Ecto neural progenitor cell (in vitro differentiated cells): ENCODE measurements around the gene MARS2.
"Not testable (repeated sequence)": the region's sequence is repeated elsewhere in the genome, so short reads cannot be mapped to it uniquely, and the experiment has no call there.

ENCODE experiments used
- DNase-seq: peaks from one replicate; pipeline ENCODE4 v3.0.0-alpha.2; 2018; ENCODE audit warnings: low spot score

MARS2 gene

DNA sequence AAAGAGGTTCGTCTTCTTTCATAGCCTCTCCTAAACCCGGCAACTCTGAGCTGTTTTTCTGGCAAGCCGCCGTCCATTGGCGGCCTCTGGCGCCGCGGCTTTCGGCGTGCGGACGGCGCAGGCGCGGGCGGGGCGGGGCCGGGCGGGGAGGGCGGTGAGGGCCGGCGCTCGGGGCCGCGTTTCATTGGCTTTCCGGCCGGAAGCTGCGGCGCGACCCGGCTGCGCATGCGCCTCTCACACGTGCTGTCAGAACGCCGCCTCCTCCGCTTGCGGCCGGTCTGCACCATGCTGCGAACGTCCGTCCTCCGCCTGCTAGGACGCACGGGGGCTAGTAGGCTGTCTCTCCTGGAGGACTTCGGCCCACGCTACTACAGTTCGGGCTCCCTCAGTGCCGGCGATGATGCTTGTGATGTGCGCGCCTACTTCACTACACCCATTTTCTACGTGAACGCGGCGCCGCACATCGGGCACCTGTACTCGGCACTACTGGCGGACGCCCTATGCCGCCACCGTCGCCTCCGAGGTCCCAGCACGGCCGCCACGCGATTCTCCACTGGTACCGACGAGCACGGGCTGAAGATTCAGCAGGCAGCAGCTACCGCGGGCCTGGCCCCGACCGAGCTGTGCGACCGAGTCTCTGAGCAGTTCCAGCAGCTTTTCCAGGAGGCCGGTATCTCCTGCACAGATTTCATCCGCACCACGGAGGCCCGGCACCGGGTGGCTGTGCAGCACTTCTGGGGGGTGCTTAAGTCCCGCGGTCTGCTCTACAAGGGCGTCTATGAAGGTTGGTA lies at the start of gene MARS2:
Gene MARS2 (plus strand): TSS at position 249 of the 791 bp plus-strand sequence. CDS start 37 bp downstream, at position 286.
- peak; percentile 95 for DNase-seq

DNA sequence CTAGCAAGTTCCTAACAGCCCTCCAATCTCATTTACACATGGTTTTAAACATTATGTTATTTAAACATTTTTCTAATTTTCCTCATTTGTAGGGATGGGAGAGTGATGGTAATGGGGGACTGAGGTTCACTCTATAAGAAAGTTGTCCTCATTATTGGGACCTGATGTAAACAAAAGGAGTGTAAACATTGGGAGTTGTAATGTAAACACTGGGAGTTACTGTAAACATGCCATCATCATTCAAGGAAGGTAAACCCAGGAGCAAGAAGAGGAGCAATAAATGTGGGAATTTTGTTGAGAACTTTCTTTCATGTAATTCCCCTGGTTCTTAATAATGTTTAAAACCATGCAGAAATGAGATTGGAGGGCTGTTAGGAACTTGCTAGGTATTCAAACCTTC lies 47.6 kb upstream of the MARS2 start:
- no peak for DNase-seq

DNA sequence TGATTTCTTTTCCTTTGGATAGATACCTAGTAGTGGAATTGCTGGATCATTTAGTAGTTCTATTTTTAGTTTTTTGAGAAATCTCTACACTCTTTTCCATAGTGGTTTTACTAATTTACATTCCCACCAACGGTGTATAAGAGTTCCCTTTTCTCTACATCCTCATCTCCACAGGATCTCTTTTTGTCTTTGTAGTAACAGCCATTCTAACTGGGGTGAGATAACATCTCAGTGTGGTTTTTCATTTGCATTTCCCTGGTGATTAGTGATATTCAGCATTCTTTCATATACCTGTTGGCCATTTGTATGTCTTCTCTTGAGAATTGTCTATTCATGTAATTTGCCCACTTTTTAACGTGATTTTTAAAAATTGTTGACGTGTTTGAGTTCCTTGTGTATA lies 43.5 kb upstream of the MARS2 start:
- no peak for DNase-seq

DNA sequence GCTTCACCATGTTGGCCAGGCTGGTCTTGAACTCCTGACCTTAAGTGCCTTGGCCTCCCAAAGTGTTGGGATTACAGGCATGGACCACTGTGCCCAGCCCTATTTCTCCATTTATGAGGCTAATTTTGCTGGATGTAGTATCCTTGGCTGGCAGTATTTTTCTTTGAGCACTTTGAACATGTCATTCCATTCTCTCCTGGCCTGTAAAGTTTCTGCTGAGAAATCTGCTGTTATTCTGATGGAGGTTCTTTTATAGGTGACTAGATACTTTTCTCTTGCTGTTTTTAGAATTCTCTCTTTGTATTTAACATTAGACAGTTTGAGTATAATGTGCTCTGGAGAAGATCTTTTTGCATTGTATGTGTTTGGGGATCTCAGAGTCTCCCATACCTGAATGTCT lies 38.9 kb upstream of the MARS2 start:
- no peak for DNase-seq

GRCh38 chr2:197668296-197668695 lies 36.9 kb upstream of the MARS2 start:
- no peak for DNase-seq

DNA sequence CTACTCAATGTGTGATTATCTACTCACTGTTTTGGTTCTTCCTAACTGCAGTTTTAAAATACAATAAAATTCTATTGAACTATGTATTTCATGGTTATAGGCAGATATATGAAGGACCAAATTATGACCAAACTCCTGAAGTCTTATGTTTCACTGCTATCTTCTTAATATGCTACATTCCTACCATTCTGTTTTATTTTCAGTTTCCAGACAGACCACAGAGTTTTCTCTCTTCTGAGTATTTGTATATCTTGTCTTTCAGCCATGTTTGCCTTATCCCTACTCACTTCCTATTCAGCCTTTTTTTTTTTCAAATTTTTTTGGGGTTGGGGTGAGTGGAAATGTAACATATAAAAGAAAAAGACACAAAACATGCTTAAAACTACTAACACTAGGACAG lies 36.1 kb upstream of the MARS2 start:
- no peak for DNase-seq

DNA sequence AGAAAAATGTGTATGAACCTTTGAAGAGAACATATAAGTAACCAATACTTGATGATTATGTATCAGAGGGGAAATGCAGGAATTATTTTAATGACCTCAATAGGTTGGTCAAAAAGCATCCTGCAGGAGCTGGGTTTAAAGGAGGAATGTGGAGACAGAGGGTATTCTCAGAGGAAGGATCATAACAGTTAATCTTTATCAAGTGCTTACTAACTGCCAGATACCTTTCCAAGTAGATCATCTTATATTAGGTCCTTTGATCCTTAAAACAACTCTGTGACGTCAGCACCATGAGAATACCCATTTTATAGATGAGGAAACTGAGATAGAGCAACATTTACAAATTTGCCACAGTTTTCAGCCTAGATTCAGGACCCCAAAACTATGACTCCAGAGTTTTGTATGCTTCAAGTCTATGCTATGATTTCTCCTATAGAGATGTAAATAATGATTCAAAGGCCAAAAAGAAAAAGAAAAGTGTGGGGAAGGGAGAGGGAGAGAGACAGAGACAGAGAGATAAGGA lies 32.7 kb upstream of the MARS2 start:
- DNase-seq = no peak

- DNase-seq = no peak
These were observed 32.1 kb upstream of the MARS2 start for GRCh38 chr2:197673106-197673505.

GRCh38 chr2:197673606-197674005 lies 31.6 kb upstream of the MARS2 start:
- DNase-seq = no peak

GRCh38 chr2:197674060-197674459 lies 31.1 kb upstream of the MARS2 start:
- DNase-seq = no peak

- DNase-seq = no peak
These were observed 30.6 kb upstream of the MARS2 start for GRCh38 chr2:197674591-197674990.

DNA sequence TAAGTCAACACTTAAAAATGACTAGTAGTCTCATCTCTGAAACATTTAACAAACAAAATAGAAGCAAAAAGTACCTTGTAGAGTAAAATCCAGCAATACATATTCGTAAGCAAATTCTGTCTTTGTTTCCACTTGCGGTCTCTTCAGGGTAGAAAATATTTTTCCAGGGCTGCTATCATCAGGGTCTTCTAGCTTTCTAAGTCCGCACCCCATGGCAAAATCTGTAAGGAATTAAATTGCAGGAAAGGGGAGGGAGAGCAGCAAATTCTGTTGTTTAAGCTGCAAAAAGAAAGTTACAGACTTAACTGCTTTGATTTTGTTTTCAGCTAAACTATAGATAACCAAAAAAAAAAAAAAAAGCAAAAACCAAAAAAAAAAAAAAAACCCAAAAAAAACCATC lies 29.9 kb upstream of the MARS2 start, which contains the start of gene RFTN2:
Gene RFTN2 (minus strand): TSS at position 342 of the 400 bp plus-strand sequence. CDS start 129 bp downstream, at position 213.
- no peak for DNase-seq

GRCh38 chr2:197675711-197676188 lies 29.4 kb upstream of the MARS2 start:
- DNase-seq = no peak

- no peak for DNase-seq
These were observed 28.1 kb upstream of the MARS2 start for GRCh38 chr2:197677056-197677455.

GRCh38 chr2:197677483-197677882 lies 27.7 kb upstream of the MARS2 start:
- DNase-seq = no peak

DNA sequence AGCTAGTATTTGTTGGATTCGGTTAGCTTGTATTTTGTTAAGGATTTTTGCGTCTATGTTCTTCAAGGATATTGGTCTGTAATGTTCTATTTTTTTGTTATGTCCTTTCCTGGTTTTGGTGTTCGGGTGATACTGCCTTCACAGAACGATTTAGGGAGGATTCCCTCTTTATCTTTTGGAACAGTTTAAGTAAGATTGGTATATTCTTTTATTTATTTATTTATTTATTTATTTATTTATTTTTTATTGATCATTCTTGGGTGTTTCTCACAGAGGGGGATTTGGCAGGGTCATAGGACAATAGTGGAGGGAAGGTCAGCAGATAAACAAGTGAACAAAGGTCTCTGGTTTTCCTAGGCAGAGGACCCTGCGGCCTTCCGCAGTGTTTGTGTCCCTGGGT lies 10.0 kb upstream of the MARS2 start:
- DNase-seq = not testable (repeated sequence)

- DNase-seq = not testable (repeated sequence)
These were observed 9.2 kb upstream of the MARS2 start for GRCh38 chr2:197695971-197696370.

- DNase-seq = not testable (repeated sequence)
These were observed 8.6 kb upstream of the MARS2 start for GRCh38 chr2:197696571-197696970.

DNA sequence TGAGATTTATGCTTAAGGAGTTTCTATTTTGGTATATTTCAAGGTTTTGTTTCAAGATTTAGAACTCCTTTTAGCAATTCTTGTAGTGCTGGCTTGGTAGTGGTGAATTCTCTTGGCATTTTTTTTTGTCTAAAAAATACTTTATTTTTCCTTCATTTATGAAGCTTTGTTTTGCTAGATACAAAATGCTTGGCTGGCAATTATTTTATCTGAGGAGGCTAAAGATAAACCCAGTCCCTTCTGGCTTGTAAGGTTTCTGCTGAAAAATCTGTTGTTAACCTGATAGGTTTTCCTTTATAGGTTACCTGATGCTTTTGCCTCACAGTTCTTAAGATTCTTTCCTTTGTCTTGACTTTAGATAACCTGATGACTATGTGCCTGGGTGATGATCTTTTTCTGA lies 5.4 kb upstream of the MARS2 start:
- not testable (repeated sequence) for DNase-seq

DNA sequence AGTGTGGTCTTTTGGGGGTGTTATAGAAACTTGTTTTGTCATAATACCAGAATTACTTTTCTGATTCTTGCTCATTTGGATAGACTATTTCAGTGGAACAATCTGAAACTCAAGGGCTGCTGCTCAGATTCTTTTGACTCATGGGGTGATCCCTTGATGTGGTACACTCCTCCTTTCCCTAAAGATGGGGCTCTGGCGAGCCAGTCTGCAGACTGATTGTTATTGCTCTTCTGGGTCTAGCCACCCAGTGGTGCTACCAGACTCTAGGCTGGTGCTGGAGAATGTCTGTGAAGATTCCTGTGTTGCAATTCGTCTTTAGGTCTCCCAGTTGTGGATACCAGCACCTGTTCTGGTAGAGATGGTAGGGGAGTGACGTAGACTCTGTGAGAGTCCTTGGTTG lies 4.2 kb upstream of the MARS2 start:
- no peak for DNase-seq

- DNase-seq = no peak
These were observed 592 bp upstream of the MARS2 start for GRCh38 chr2:197704434-197705120.

- peak; percentile 51 for DNase-seq
These were observed 1.0 kb downstream of the MARS2 start for GRCh38 chr2:197705912-197706838.
